OCI-LY3 (cell line): ENCODE data around the gene NIPAL3.

ENCODE experiments used
- H2AFZ ChIP-seq: fragments of 200-600, 300-600 bp; shearing (Covaris generic); 2 replicates; pipeline ENCODE4 v1.6.0; 2014; ENCODE audit warnings: antibody characterized with exemption, low read depth, low read length
- H3K27ac ChIP-seq: fragments of 200-600, 300-600 bp; sonication (generic); 2 replicates; pipeline ENCODE4 v1.5.1; 2014; ENCODE audit warnings: mild to moderate bottlenecking, low read length, moderate library complexity, mixed read lengths
- H3K27me3 ChIP-seq: fragments of 200-600, 300-600 bp; sonication (generic); 2 replicates; pipeline ENCODE4 v1.6.1; 2014; ENCODE audit warnings: low read depth, low read length, mixed read lengths
- H3K36me3 ChIP-seq: fragments of 200-600, 300-600 bp; sonication (generic); replicated peaks from 2 replicates; pipeline ENCODE3; 2014; ENCODE audit warnings: low read depth, low read length, mixed read lengths
- H3K4me1 ChIP-seq: fragments of 300-600, 200-600 bp; sonication (generic); 2 replicates; pipeline ENCODE4 v1.6.1; 2014; ENCODE audit warnings: low read length, mixed read lengths
- H3K4me2 ChIP-seq: fragments of 200-600, 300-600 bp; sonication (generic); 2 replicates; pipeline ENCODE4 v1.6.1; 2014; ENCODE audit warnings: low read length, mixed read lengths
- H3K4me3 ChIP-seq: fragments of 300-600, 200-600 bp; sonication (generic); 2 replicates; pipeline ENCODE4 v1.5.1; 2014; ENCODE audit warnings: antibody characterized with exemption, mild to moderate bottlenecking, low read length, moderate library complexity
- H3K79me2 ChIP-seq: fragments of 300-600, 200-600 bp; shearing (Covaris generic); 2 replicates; pipeline ENCODE4 v1.6.1; 2014; ENCODE audit warnings: mild to moderate bottlenecking, low read length, mixed read lengths
- H3K9ac ChIP-seq: fragments of 300-600, 200-600 bp; shearing (Covaris generic); 2 replicates; pipeline ENCODE4 v1.6.0; 2014; ENCODE audit warnings: mild to moderate bottlenecking, low read length, moderate library complexity
- H3K9me3 ChIP-seq: fragments of 200-600, 300-600 bp; shearing (Covaris generic); 2 replicates; pipeline ENCODE4 v1.6.1; 2014; ENCODE audit warnings: low read length, mixed read lengths; ENCODE audit not compliant: insufficient read depth
- H4K20me1 ChIP-seq: fragments of 200-600, 300-600 bp; sonication (generic); 2 replicates; pipeline ENCODE4 v1.6.1; 2016; ENCODE audit warnings: low read length, mixed read lengths; ENCODE audit not compliant: insufficient read depth
- EZH2phosphoT487 ChIP-seq: fragments of 200-600 bp; shearing (Covaris generic); IDR thresholded peaks from 2 replicates; pipeline ENCODE4 v1.6.1; 2018; ENCODE audit warnings: antibody characterized with exemption, mixed run types, low read depth
- TF ChIP-seq, protein P1 (sequence below): fragments of 200-600, 300-600 bp; sonication (generic); IDR thresholded peaks from 2 replicates; pipeline ENCODE4 v1.5.1; 2014; ENCODE audit warnings: antibody characterized with exemption, low read length, low read depth

Gene NIPAL3

DNA sequence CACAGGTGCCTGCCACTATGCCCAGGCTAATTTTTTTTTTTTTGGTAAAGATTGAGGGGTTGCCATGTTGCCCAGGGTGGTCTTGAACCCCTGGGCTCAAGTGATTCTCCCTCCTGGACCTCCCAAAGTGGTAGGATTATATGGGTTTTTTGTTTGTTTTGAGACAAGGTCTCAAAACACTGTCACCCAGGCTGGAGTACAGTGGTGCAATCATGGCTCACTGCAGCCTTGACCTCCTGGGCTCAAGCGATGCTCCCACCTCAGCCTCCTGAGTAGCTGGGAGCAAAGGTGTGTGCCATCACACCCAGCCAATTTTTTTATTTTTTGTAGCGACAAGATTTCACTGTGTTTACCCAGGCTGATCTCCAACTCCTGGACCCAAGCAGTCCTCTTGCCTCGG lies 78.2 kb downstream of the NIPAL3 start:
- H3K36me3 ChIP-seq: no peaks in the 10 kb centered on the region

DNA sequence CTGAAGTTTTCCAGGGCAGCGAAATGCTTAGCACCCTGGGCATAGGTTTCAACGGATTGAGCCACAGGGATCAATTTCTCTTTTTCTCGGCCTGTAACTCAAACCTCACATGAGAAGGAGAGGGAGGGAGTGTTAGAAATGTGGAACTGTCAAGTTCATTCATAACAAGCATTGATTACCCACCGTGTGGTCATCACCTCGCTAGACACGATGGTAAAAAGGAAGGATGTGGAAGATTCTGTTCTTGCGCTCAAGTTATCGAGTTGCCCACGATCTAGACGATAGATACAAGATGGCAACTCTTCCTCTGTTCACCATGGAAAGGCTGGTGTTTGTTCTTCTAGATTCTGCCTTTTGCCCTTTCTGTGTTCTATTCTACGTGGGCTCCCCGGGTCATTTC lies 83.0 kb downstream of the NIPAL3 start:
- no peak for TF ChIP-seq EZH2phosphoT487
- TF ChIP-seq, protein P1, sequence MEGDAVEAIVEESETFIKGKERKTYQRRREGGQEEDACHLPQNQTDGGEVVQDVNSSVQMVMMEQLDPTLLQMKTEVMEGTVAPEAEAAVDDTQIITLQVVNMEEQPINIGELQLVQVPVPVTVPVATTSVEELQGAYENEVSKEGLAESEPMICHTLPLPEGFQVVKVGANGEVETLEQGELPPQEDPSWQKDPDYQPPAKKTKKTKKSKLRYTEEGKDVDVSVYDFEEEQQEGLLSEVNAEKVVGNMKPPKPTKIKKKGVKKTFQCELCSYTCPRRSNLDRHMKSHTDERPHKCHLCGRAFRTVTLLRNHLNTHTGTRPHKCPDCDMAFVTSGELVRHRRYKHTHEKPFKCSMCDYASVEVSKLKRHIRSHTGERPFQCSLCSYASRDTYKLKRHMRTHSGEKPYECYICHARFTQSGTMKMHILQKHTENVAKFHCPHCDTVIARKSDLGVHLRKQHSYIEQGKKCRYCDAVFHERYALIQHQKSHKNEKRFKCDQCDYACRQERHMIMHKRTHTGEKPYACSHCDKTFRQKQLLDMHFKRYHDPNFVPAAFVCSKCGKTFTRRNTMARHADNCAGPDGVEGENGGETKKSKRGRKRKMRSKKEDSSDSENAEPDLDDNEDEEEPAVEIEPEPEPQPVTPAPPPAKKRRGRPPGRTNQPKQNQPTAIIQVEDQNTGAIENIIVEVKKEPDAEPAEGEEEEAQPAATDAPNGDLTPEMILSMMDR: no peak
- H2AFZ ChIP-seq: no peak overlapping the region
- no peaks in the 10 kb centered on the region for H3K36me3 ChIP-seq
- peaks cover 11% of the 10 kb centered on the region for H3K4me1 ChIP-seq
- no peaks in the 10 kb centered on the region for H3K9me3 ChIP-seq
- H3K4me2 ChIP-seq: no peak overlapping the region
- H4K20me1 ChIP-seq: no peaks in the 10 kb centered on the region
- no peaks in the 10 kb centered on the region for H3K79me2 ChIP-seq
- no peak overlapping the region for H3K4me3 ChIP-seq
- H3K27ac ChIP-seq: no peak overlapping the region
- no peaks in the 10 kb centered on the region for H3K27me3 ChIP-seq
- H3K9ac ChIP-seq: no peak overlapping the region

More for the DNA sequence above, 78.2 kb downstream of the NIPAL3 start:
- Histone ChIP-seq H3K9me3 (no peaks in the 10 kb centered on the region), H3K4me2 (no peak overlapping the region), H3K79me2 (no peaks in the 10 kb centered on the region), H3K27me3 (no peaks in the 10 kb centered on the region), H4K20me1 (no peaks in the 10 kb centered on the region), H3K4me1 (no peaks in the 10 kb centered on the region), H3K27ac (no peak overlapping the region), H3K9ac (no peak overlapping the region), H2AFZ (no peak overlapping the region), H3K4me3 (no peak overlapping the region)
- TF ChIP-seq EZH2phosphoT487: no peak
- TF ChIP-seq, protein P1: no peak

DNA sequence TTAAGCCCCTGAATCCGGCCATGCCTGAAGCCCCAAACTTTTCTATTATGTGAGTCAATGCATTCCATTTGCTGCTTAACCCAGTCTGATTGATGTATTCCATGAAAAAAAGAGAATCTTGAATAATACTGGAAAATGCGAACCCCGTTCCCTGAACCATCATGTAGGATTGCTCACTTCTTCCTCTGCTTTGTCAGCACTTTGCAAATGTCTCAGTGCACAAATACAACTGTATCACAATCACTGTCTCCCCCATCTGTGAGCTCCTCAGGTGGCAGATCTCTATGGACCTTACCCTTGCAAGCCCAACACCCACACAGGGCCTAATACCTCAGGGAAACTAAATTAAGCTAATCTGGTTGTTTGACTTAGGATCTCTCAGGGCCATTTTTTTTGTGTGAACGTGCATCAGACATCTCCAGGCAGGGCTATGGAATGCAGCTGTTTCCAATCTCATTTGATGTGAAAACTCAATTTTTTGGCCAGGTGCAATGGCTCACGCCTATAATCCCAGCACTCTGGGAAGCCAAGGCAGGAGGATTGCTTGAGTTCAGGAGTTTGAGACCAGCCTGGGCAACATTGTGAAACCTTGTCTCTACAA lies 84.9 kb downstream of the NIPAL3 start:
- Histone ChIP-seq H3K9ac (no peak overlapping the region), H3K36me3 (no peaks in the 10 kb centered on the region), H3K79me2 (no peaks in the 10 kb centered on the region), H4K20me1 (no peaks in the 10 kb centered on the region), H3K4me1 (peaks cover 15% of the 10 kb centered on the region), H3K27me3 (no peaks in the 10 kb centered on the region), H2AFZ (no peak overlapping the region), H3K9me3 (no peaks in the 10 kb centered on the region), H3K4me3 (no peak overlapping the region), H3K4me2 (no peak overlapping the region), H3K27ac (no peak overlapping the region)
- TF ChIP-seq, protein P1: no peak
- no peak for TF ChIP-seq EZH2phosphoT487

DNA sequence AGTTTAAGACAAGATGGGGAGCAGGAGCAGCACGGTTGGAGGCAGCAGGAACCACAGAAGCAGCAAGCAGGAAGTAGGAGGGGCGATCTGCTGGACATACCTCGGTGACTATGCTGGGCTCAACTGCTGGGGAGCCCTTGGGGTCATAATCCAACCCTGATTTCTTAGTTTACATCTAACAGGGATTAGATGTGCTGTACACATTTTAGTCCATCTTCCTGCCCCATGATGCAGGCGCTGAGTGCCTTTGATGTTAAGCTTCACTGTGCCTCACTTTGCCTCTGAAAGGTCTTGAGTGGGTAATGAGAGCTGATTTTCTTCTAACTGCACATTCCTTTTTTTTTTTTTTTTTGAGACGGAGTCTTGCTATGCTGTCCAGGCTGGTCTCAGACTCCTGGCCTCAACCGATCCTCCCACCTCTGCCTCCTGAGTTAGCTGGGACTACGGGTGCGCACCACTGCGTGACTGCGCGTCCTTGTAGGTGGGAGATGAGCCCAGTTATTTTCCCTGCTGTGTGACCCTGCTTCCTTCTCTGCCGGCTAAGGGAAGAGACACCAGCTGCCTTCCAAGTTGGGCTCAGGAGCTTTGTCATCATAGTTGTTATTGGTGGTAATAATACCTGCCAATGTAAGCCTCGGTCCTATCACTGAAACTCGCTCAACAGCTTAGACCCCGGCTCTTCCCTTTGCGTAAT lies 85.9 kb downstream of the NIPAL3 start:
- no peak for TF ChIP-seq EZH2phosphoT487
- TF ChIP-seq, protein P1: no peak
- Histone ChIP-seq H3K4me1 (peaks cover 15% of the 10 kb centered on the region), H3K9me3 (no peaks in the 10 kb centered on the region), H3K4me2 (peak overlapping the region; percentile 92), H3K9ac (peak overlapping the region; percentile 92), H2AFZ (no peak overlapping the region; the same call in 1 of the 2 replicates), H3K79me2 (no peaks in the 10 kb centered on the region), H3K4me3 (peak overlapping the region; percentile 97), H3K27me3 (no peaks in the 10 kb centered on the region), H3K27ac (no peak overlapping the region), H3K36me3 (no peaks in the 10 kb centered on the region), H4K20me1 (no peaks in the 10 kb centered on the region)
